ENCODE measurements around the gene PRB4.
"Not testable (repeated sequence)": the region's sequence is repeated elsewhere in the genome, so short reads cannot be mapped to it uniquely, and the experiment has no call there.

- TF ChIP-seq EZH2 (IDR thresholded peaks at IDR 0.05; ENCODE audit: borderline replicate concordance, low read length); CTCF (conservative IDR thresholded peaks at IDR 0.05 in 1 of 2, IDR thresholded peaks at IDR 0.05 in 1 of 2; ENCODE audit: extremely low read depth in 1 of 2, insufficient read depth in 1 of 2, low read depth in 1 of 2, low read length in 2 of 2): not testable (repeated sequence)
Observed at GRCh38 chr12:11351736-11352135, 41.5 kb upstream of the PRB4 start.

Data from mammary epithelial cell (primary cell).